ENCODE results near the gene CUX1. TPM values are rescaled to one million over a fixed set of nuclear protein-coding genes. Genes with fewer than 3 reads are reported as not detected.

Gene CUX1
- total and polyA plus RNA-seq, 2 of the 13 experiments (the other 11 are each of a cell fraction or from before 2014, with no cell fraction given): 13.7 to 14.9 TPM

DNA sequence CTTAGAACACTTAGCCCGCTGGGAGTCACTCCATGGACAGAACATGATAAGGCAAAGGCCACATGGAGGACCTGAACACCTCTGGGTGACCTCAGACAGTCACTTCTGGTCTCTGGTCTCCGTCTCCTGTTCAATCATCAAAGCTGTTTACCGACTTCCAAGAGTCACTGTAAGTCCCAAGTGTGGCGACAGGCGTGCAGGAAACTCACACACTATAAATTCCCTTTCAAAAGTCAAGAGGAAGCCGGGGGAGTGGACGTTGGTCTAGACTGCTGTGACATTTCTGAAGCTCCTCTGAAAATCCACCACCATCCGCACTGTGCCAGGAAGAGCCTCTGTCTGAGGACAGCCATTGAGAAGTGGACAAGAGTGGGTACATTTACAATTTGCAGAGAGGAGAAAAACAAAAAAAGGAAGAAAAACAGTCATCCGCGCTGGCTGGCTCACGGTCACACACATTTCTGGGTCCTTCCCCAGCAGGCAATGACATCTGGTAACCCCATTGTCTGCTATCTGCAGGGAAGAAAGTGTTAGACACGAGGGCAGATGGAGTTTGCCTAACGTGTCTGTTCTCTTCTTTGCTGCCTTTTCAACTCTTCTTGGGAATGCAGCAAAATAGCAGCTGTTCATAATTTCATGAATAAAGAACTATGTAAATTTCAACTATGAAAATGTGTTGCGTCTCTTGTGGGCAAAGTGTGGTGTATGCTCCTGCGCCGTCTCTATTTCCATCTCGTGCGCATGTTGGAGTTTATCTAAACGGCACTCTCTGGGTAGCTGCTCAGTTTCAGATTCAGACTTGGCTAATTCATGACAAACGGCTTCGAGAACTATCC is 32.9 kb upstream of the CUX1 start:
- intact Hi-C loops (cut with micrococcal nuclease; ENCODE audit: unreplicated experiment) (no loop called here), in situ Hi-C loops (cut with HindIII; ENCODE audit: extremely low pct_ligation_motif_present, low pct_unique_long_range_greater_than_20kb) (no loop called here)
- H3K4me3 ChIP-seq (replicated peaks in 1 of 3; ENCODE audit: insufficient read depth in 1 of 3, low read depth in 2 of 3, low read length in 3 of 3): peak overlapping the region in 1 of 3 experiments; percentile 26; a peak in 1 of 6 replicates
- H4K20me1 ChIP-seq (ENCODE audit: insufficient read depth, low read length): no peaks in the 10 kb centered on the region
- H2AFZ ChIP-seq (ENCODE audit: low read length): no peak overlapping the region
- TF ChIP-seq ZC3H4 (CRISPR knock-in tag; IDR thresholded peaks at IDR 0.05; ENCODE audit: borderline replicate concordance): no peak
- TF ChIP-seq, protein P1, sequence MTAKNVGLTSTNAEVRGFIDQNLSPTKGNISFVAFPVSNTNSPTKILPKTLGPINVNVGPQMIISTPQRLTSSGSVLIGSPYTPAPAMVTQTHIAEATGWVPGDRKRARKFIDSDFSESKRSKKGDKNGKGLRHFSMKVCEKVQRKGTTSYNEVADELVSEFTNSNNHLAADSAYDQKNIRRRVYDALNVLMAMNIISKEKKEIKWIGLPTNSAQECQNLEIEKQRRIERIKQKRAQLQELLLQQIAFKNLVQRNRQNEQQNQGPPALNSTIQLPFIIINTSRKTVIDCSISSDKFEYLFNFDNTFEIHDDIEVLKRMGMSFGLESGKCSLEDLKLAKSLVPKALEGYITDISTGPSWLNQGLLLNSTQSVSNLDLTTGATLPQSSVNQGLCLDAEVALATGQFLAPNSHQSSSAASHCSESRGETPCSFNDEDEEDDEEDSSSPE (CRISPR knock-in tag; IDR thresholded peaks at IDR 0.05): no peak
- no peak for TF ChIP-seq CREM (IDR thresholded peaks at IDR 0.05)
- no peak for TF ChIP-seq CREM (CRISPR knock-in tag; IDR thresholded peaks at IDR 0.05)
- no peak for TF ChIP-seq JUN (CRISPR knock-in tag; IDR thresholded peaks at IDR 0.05)
- TF ChIP-seq, protein P2, sequence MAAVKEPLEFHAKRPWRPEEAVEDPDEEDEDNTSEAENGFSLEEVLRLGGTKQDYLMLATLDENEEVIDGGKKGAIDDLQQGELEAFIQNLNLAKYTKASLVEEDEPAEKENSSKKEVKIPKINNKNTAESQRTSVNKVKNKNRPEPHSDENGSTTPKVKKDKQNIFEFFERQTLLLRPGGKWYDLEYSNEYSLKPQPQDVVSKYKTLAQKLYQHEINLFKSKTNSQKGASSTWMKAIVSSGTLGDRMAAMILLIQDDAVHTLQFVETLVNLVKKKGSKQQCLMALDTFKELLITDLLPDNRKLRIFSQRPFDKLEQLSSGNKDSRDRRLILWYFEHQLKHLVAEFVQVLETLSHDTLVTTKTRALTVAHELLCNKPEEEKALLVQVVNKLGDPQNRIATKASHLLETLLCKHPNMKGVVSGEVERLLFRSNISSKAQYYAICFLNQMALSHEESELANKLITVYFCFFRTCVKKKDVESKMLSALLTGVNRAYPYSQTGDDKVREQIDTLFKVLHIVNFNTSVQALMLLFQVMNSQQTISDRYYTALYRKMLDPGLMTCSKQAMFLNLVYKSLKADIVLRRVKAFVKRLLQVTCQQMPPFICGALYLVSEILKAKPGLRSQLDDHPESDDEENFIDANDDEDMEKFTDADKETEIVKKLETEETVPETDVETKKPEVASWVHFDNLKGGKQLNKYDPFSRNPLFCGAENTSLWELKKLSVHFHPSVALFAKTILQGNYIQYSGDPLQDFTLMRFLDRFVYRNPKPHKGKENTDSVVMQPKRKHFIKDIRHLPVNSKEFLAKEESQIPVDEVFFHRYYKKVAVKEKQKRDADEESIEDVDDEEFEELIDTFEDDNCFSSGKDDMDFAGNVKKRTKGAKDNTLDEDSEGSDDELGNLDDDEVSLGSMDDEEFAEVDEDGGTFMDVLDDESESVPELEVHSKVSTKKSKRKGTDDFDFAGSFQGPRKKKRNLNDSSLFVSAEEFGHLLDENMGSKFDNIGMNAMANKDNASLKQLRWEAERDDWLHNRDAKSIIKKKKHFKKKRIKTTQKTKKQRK (IDR thresholded peaks at IDR 0.05; ENCODE audit: low read length): no peak
- TF ChIP-seq, protein P3, sequence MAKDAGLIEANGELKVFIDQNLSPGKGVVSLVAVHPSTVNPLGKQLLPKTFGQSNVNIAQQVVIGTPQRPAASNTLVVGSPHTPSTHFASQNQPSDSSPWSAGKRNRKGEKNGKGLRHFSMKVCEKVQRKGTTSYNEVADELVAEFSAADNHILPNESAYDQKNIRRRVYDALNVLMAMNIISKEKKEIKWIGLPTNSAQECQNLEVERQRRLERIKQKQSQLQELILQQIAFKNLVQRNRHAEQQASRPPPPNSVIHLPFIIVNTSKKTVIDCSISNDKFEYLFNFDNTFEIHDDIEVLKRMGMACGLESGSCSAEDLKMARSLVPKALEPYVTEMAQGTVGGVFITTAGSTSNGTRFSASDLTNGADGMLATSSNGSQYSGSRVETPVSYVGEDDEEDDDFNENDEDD (CRISPR knock-in tag; IDR thresholded peaks at IDR 0.05; ENCODE audit: borderline replicate concordance): no peak
- TF ChIP-seq, protein P4, sequence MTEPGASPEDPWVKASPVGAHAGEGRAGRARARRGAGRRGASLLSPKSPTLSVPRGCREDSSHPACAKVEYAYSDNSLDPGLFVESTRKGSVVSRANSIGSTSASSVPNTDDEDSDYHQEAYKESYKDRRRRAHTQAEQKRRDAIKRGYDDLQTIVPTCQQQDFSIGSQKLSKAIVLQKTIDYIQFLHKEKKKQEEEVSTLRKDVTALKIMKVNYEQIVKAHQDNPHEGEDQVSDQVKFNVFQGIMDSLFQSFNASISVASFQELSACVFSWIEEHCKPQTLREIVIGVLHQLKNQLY (CRISPR knock-in tag; IDR thresholded peaks at IDR 0.05): no peak
- TF ChIP-seq, protein P5, sequence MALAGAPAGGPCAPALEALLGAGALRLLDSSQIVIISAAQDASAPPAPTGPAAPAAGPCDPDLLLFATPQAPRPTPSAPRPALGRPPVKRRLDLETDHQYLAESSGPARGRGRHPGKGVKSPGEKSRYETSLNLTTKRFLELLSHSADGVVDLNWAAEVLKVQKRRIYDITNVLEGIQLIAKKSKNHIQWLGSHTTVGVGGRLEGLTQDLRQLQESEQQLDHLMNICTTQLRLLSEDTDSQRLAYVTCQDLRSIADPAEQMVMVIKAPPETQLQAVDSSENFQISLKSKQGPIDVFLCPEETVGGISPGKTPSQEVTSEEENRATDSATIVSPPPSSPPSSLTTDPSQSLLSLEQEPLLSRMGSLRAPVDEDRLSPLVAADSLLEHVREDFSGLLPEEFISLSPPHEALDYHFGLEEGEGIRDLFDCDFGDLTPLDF (CRISPR knock-in tag; IDR thresholded peaks at IDR 0.05): no peak
- TF ChIP-seq RARA (CRISPR knock-in tag; IDR thresholded peaks at IDR 0.05): peak; percentile 40
- no peak for TF ChIP-seq EED (CRISPR knock-in tag; IDR thresholded peaks at IDR 0.05)
- peak; percentile 52 for TF ChIP-seq TCF7 (IDR thresholded peaks at IDR 0.05; ENCODE audit: low read depth)
- peak; percentile 4 for TF ChIP-seq TEAD3 (CRISPR knock-in tag; optimal IDR thresholded peaks at IDR 0.05; ENCODE audit: borderline replicate concordance)
- TF ChIP-seq HMGA1 (CRISPR knock-in tag; conservative IDR thresholded peaks at IDR 0.05): no peak
- TF ChIP-seq, protein P6, sequence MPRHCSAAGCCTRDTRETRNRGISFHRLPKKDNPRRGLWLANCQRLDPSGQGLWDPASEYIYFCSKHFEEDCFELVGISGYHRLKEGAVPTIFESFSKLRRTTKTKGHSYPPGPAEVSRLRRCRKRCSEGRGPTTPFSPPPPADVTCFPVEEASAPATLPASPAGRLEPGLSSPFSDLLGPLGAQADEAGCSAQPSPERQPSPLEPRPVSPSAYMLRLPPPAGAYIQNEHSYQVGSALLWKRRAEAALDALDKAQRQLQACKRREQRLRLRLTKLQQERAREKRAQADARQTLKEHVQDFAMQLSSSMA (CRISPR knock-in tag; IDR thresholded peaks at IDR 0.05): no peak
- TF ChIP-seq ZNF652 (CRISPR knock-in tag; IDR thresholded peaks at IDR 0.05; ENCODE audit: borderline replicate concordance, low read depth): no peak
- H3K27me3 ChIP-seq (ENCODE audit: control insufficient read depth in 1 of 2, insufficient read depth in 2 of 2, low read length in 2 of 2): peaks cover 0 to 6% of the 10 kb centered on the region in 2 experiments; a peak in 2 of 5 replicates
- H3K36me3 ChIP-seq (replicated peaks in 1 of 2; ENCODE audit: control insufficient read depth in 1 of 2, insufficient read depth in 2 of 2, low read length in 2 of 2): no peaks in the 10 kb centered on the region
- H3K4me1 ChIP-seq (ENCODE audit: insufficient read depth, low read length): peaks cover 17% of the 10 kb centered on the region
- ATAC-seq (peak; percentile 79), DNase-seq (ENCODE audit: low spot score) (peak; percentile 13), FAIRE-seq (no peak)
- peak overlapping the region; percentile 44 for H3K4me2 ChIP-seq (ENCODE audit: low read depth, low read length)
- no TSS peak for BruUV-seq (replicated peaks)
- H3K79me2 ChIP-seq (ENCODE audit: insufficient read depth, low read length): no peaks in the 10 kb centered on the region
- POLR2A ChIA-PET: no interaction called here
- no peaks in the 10 kb centered on the region for H3K9me3 ChIP-seq (ENCODE audit: low read length)
- H3K9ac ChIP-seq (ENCODE audit: insufficient read depth, low read depth, low read length): no peak overlapping the region
- no peak overlapping the region for H3K27ac ChIP-seq (ENCODE audit: extremely low read length, insufficient read depth, low read length)
- WGBS (ENCODE audit: low lambda C conversion rate): 26% methylated on average over 20 of the region's 21 CpGs
- CTCF ChIA-PET (ENCODE audit: low intra/inter-chr PET ratio, low total read pairs): no interaction called here
